ENCODE measurements around the gene SYT2.

SYT2 gene

GRCh38 chr1:202706851-202707250, 3.4 kb downstream of the SYT2 start:
- TF ChIP-seq, protein P1, sequence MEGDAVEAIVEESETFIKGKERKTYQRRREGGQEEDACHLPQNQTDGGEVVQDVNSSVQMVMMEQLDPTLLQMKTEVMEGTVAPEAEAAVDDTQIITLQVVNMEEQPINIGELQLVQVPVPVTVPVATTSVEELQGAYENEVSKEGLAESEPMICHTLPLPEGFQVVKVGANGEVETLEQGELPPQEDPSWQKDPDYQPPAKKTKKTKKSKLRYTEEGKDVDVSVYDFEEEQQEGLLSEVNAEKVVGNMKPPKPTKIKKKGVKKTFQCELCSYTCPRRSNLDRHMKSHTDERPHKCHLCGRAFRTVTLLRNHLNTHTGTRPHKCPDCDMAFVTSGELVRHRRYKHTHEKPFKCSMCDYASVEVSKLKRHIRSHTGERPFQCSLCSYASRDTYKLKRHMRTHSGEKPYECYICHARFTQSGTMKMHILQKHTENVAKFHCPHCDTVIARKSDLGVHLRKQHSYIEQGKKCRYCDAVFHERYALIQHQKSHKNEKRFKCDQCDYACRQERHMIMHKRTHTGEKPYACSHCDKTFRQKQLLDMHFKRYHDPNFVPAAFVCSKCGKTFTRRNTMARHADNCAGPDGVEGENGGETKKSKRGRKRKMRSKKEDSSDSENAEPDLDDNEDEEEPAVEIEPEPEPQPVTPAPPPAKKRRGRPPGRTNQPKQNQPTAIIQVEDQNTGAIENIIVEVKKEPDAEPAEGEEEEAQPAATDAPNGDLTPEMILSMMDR (IDR thresholded peaks at IDR 0.05; ENCODE audit: low read depth, low read length) = no peak
- DNase-seq (ENCODE audit: low read depth, low spot score) = no peak
- in situ Hi-C loops (cut with HindIII; ENCODE audit: low sequenced_read_pairs) = no loop called here
- H3K4me3 ChIP-seq (ENCODE audit: low read depth, low read length) = no peak overlapping the region

DNA sequence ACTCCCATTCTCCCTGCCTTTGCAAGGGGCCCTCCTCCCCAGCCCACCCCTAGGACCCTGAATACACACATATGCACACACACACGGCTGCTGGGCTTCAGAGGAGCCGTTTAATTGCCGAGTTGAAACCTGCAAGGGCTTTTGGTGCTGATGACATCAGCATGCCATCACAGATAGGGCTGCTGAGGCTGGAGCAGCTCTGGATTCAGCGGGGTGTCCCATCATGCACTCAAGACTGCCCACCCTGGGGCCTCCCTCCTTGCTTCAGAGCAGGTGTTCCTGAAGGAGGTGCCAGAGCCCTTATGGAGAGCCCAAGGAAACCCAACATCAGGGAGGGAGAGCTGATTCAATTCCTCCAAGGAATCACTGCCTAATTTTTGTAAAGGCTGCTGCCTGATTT, 5.7 kb downstream of the SYT2 start:
- TF ChIP-seq, protein P1 (IDR thresholded peaks at IDR 0.05; ENCODE audit: low read depth, low read length) = no peak
- in situ Hi-C loops (cut with HindIII; ENCODE audit: low sequenced_read_pairs) = no loop called here
- no peak for DNase-seq (ENCODE audit: low read depth, low spot score)
- H3K4me3 ChIP-seq (ENCODE audit: low read depth, low read length) = no peak overlapping the region

DNA sequence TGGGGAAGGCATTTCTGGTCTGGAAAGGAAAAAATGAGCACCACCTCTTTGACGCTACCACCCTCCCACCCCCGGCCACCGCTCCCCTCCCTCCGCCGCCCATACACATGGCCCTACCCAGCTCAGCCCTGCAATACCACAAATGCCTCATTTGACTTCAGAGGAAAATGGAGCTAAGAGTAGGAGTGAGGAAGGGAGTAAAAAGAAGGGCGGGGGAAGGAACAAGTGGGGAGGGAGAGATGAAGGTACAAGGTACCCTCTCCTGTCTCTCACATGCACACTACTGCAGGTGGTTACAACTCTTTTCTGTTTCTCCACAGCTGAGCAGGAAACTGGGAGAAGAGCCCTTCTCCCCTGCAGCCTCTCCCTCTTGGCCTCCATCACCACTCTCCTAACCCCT, 7.1 kb downstream of the SYT2 start:
- in situ Hi-C loops (cut with HindIII; ENCODE audit: low sequenced_read_pairs) = no loop called here
- TF ChIP-seq, protein P1 (IDR thresholded peaks at IDR 0.05; ENCODE audit: low read depth, low read length) = no peak
- no peak for DNase-seq (ENCODE audit: low read depth, low spot score)
- H3K4me3 ChIP-seq (ENCODE audit: low read depth, low read length) = no peak overlapping the region

GRCh38 chr1:202702088-202702487, 8.2 kb downstream of the SYT2 start:
- in situ Hi-C loops (cut with HindIII; ENCODE audit: low sequenced_read_pairs) = no loop called here

GRCh38 chr1:202701200-202701599, 9.1 kb downstream of the SYT2 start:
- no peak overlapping the region for H3K4me3 ChIP-seq (ENCODE audit: low read depth, low read length)
- TF ChIP-seq, protein P1 (IDR thresholded peaks at IDR 0.05; ENCODE audit: low read depth, low read length) = no peak
- no peak for DNase-seq (ENCODE audit: low read depth, low spot score)
- in situ Hi-C loops (cut with HindIII; ENCODE audit: low sequenced_read_pairs) = no loop called here

More at GRCh38 chr1:202702088-202702487, 8.2 kb downstream of the SYT2 start:
- DNase-seq (ENCODE audit: low read depth, low spot score) = no peak
- no peak overlapping the region for H3K4me3 ChIP-seq (ENCODE audit: low read depth, low read length)
- TF ChIP-seq, protein P1 (IDR thresholded peaks at IDR 0.05; ENCODE audit: low read depth, low read length) = no peak

DNA sequence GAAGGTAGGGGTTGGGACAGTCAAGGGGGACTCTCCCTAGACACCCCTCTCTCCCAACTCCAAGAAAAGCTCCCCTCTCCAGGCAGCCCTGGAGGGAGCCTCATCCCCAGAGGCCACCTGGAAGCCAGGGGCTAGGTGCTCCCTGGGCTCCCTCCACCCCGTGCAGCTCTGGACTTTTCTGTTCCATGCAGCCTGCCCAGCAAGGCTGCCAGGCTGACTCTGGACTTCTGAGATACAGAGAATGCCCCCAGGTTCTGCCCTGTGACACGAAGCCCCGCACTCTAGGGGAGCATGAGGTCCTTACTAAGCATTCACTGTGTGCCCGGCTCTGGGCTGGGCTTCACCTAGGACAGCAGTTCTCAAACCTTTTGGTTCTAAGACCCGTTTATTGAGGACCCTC, 10.2 kb downstream of the SYT2 start:
- in situ Hi-C loops (cut with HindIII; ENCODE audit: low sequenced_read_pairs) = no loop called here
- no peak overlapping the region for H3K4me3 ChIP-seq (ENCODE audit: low read depth, low read length)
- TF ChIP-seq, protein P1 (IDR thresholded peaks at IDR 0.05; ENCODE audit: low read depth, low read length) = no peak
- no peak for DNase-seq (ENCODE audit: low read depth, low spot score)

DNA sequence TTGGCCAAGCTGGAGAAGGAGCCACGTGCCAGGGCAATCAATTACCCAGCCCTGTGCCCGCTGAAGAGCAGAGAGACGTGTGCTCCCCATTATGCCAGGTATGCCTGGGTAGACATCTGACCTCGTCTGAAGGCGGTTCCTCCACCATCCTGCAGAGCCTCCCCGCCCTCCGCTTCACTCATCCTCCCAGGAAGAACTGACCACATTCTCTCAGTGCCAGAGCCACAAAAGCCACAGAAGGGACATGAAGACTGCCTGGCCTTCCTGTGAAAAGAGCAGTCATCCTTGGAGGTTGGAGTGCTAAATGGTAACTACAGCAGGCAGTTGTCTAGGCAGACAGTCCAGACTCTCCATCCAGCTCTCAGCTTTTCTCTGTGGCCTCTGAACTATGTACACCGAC, 12.0 kb downstream of the SYT2 start:
- DNase-seq (ENCODE audit: low read depth, low spot score) = no peak
- no peak overlapping the region for H3K4me3 ChIP-seq (ENCODE audit: low read depth, low read length)
- in situ Hi-C loops (cut with HindIII; ENCODE audit: low sequenced_read_pairs) = no loop called here
- TF ChIP-seq, protein P1 (IDR thresholded peaks at IDR 0.05; ENCODE audit: low read depth, low read length) = no peak

All from astrocyte of the spinal cord (primary cell).